ENCODE data around the gene HOXC4.

The HOXC4 gene

DNA sequence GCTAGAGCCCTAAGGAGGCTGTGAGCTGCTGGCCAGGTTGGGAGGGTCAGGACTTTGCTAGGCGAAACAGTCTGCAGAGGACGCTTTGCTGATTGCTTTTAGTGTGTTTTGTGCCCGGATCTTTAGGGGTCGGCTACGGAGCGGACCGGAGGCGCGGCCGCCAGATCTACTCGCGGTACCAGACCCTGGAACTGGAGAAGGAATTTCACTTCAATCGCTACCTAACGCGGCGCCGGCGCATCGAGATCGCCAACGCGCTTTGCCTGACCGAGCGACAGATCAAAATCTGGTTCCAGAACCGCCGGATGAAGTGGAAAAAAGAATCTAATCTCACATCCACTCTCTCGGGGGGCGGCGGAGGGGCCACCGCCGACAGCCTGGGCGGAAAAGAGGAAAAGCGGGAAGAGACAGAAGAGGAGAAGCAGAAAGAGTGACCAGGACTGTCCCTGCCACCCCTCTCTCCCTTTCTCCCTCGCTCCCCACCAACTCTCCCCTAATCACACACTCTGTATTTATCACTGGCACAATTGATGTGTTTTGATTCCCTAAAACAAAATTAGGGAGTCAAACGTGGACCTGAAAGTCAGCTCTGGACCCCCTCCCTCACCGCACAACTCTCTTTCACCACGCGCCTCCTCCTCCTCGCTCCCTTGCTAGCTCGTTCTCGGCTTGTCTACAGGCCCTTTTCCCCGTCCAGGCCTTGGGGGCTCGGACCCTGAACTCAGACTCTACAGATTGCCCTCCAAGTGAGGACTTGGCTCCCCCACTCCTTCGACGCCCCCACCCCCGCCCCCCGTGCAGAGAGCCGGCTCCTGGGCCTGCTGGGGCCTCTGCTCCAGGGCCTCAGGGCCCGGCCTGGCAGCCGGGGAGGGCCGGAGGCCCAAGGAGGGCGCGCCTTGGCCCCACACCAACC lies 23.9 kb upstream of the HOXC4 start:
- DNase-seq (ENCODE audit: low spot score) = no peak

DNA sequence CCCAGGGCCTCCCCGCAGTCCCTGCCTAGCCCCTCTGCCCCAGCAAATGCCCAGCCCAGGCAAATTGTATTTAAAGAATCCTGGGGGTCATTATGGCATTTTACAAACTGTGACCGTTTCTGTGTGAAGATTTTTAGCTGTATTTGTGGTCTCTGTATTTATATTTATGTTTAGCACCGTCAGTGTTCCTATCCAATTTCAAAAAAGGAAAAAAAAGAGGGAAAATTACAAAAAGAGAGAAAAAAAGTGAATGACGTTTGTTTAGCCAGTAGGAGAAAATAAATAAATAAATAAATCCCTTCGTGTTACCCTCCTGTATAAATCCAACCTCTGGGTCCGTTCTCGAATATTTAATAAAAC lies 23.2 kb upstream of the HOXC4 start:
- DNase-seq (ENCODE audit: low spot score) = no peak

DNA sequence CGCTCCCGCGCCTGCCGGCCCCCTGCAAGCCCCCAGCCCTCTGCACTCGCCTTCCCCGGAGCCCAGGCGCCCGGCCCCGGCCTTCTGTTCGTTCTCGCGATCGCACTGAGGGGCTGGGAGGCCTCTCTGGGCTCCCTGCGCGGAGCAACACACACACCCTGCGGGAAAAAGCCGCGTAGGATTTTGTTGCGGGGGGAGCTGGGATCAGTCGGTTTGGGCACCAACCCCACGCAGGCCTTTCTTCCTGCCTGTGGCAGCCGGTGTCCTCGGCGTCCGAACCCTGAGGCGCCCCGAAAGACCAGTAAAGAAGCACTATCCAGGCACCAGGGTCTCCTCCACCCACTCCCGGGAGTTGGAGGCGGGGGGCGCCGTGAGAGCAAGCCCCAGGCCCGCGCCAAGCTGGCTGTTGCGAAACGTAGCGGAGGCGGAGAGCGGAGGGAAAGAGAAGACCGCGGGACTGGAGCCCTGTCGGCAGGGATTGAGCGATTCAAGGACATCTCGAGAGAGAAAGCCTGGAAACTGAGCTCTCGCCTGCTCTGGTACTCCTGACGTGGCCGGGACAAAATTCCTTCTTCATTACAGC lies 22.7 kb upstream of the HOXC4 start:
- no peak for DNase-seq (ENCODE audit: low spot score)

DNA sequence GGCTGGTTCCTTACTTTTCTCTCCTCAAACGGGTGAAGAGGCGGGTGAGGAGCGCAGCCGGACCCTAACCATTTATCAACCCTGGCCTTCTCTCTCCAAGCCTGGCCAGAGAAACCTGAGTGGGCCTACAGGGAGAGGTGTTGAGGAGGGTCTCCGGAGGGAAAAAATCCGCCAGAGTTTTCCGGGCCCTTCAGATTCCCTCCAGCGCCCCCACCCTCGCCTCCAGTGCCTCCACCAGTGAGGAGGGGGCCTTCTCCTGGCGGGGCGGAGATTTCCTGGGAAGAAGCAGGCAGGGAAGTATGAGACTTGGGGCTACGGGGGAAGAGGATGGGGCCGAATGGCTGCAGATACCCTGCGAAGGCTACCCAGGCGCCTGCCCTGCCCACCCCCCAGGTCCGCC lies 22.2 kb upstream of the HOXC4 start:
- DNase-seq (ENCODE audit: low spot score) = no peak

DNA sequence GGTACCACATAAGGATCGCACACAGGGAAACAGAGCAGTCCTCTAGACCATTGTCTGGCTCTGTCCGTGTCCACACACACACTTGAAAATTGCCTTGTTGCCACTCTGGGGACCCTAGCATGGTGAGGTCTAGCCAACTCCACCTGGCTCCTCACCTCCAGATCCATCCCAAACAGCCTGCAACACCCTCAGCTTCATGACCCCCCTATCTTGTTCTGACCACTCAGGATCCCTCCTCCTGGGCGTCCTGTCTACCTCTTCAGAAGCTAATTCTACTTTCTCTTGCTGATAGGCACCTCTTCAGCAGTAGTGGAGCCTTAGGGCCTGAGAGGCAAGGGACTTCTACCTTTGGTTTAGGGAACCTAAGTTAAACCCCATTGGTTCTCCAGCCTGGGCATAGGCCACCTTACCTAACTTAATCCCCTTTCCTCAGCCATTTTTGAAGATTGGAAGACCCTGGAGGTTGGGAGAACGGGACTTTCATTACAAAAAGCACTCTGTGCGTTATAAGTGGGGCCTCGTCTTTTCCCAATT lies 21.5 kb upstream of the HOXC4 start:
- DNase-seq (ENCODE audit: low spot score) = no peak

DNA sequence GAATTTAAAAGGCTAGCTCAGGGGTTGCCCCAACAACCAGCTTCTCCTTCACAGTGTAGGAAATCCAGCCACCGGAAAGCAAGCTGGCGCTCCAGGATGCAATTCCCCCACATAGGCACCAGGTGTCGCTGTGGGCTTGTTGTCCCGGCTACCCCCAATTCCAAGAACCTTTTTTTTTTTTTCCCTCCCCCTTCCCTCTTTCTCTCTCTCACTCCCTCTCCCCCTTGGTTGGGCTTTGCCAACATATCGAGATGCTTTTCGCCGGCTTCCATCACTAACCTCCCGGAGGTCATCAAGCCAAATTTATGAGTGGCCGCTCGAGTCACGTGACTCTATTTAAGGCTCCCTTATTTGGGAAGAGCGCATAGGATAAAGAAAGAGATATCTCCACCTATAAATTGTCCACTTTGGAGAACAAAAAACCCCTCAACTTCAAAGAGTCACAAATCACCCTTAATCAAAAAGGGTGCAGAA lies 21.0 kb upstream of the HOXC4 start, which contains the start of gene HOXC5:
TSS of gene HOXC5 (plus strand) at position 424 of the 474 bp plus-strand sequence. CDS start 73 bp downstream, outside the sequence.
- DNase-seq (ENCODE audit: low spot score) = peak; percentile 51

DNA sequence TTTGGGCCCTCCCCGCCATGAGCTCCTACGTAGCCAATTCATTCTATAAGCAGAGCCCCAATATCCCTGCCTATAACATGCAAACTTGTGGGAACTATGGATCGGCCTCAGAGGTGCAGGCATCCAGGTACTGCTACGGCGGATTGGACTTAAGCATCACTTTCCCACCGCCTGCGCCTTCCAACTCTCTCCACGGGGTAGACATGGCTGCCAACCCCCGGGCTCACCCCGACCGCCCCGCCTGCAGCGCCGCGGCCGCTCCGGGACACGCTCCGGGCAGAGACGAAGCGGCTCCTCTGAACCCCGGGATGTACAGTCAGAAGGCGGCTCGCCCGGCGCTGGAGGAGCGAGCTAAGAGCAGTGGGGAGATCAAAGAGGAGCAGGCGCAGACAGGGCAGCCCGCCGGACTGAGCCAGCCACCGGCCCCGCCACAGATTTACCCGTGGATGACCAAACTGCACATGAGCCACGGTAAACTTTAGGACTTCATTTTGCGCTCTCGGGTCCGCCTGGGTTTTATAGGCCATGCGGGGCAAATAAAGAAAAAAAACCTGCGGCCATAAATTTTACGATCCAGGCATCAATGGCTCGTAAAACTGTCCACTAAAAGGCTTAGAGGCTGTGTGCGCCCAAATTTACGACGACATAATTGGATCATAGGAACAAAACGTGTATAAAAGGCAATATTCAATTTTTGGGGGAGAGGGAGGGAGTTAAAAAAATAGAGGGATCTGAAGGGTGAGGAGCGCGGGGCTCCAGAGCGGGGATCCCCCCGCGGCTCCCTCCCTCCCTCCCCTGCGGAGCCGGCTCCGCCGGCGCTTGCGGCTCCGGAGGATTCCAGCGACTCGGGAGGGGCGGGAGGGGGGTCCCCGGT lies 20.3 kb upstream of the HOXC4 start:
- no peak for DNase-seq (ENCODE audit: low spot score)

DNA sequence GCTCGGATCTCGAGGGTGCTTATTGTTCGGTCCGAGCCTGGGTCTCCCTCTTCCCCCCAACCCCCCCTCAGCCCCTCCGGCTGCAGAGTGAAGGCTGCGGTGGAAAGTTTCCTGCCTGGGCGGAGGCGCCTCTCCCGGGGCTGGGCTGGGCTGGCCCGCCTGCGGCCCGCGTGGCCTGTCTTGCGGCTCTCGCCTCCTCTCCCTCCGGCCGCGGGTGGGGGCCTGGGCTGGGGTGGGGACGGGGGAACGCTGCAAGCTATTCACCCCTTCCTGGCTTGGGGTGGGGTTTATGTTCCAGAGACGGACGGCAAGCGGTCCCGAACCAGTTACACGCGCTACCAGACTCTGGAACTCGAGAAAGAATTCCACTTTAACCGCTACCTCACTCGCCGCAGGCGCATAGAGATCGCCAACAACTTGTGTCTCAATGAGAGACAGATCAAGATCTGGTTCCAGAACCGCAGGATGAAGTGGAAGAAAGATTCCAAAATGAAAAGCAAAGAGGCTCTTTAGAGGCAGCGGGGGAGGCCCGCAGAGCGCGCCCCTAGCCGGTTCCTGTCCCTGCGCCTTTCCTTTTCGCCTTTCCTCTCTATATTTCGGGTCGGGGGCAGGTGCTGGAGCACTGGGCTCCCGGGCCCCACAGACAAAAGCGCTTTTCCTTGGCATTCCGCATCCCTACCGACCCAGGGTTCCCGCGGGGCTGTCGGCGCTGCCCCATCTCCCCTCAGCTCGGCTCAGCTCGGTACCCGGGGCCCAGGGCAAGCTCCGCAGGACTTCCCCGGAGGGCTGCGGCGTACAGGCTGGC lies 19.5 kb upstream of the HOXC4 start:
- DNase-seq (ENCODE audit: low spot score) = no peak

DNA sequence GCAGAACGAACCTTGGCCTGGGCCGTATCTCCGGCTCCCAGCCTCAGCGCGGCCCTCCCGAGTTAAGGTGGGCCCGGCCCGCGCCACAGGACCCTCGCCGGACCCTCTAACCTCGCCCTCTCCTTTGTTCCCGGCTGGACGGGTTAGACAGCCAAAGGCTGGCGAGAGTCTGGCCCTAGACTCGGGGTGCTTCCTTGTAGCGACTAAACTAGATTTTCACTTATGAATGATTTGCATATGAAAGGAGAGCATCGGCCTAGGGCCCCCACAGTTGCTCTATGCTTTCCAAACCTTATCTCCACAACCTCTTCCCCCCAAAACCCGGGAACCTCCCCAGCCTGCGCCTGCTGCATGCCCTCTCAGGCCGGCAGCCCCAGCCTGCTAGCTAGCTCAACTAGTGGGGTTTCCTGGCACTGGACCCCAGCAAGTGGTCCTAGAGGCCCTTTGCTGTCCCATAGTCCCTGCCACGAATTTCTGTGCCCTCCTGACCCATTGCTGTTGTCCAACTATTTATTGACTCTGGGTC lies 18.8 kb upstream of the HOXC4 start:
- no peak for DNase-seq (ENCODE audit: low spot score)

DNA sequence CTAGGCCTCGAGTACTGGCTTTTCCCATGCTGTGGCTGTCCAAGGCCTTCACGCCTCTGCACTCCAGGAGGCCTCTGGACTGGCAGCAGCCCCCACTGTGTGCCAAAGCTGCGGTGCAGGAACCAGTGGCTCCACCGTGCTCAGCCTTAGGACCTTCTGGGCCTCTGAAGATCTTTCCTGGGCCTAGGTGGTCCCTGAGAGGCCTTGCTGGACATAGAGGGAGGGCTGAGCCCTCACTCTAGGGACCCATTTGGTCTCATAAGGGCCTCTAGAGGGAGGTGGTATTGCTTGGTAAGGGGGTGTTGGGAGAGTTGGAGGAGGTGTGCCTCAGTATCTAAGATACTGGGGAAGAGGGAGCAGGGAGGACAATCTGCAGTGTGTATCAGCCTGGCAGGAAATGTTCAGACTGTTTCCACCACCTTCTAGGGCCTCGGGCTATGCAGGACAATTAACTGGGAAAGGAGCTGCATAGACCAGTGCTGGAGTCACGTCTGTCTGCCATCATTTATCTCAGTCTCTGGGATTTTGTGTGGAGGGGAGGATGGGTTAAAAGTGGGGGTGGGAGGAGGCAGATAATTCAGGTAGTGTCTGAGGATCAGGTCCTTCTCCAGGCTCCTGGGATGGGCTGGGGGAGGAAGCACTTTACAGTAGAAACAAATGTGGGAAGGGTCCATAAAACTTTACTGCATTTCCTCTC lies 17.9 kb upstream of the HOXC4 start:
- no peak for DNase-seq (ENCODE audit: low spot score)

DNA sequence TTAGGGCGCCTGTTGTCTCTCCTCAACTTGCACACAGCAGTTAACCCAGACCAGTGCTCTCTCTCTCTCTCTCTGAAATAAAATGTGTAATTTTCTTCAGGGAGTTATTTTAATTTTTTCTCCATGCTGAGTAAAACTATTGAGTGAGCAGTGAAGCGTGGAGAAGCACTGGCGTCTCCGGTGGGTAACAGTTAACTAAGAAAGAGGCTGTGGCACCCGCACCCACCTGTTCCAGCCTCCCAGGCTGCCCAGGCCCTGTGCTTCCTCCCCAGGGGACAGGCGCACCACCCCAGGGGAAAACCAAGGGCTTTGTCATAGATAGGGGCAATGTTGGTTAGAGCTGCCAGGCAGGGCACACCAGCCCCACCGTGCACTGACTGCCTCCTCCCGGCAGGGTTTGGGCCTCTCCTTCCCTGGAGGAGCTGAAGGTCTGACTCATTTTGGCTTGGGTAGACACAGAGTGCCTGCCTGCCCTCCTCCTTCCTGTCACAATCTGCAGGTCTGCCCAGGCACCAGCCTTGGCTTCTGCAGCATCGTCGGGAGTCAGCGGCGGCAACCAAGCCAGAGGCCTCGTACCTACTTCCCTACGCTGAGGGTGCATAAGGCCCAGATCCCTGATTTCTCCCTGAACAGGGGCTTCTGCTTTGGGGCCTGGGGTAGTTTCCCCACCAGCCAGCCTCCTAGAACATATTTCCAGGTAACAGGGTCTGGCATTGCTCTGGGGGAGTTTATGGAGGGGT lies 16.8 kb upstream of the HOXC4 start:
- DNase-seq (ENCODE audit: low spot score) = no peak

DNA sequence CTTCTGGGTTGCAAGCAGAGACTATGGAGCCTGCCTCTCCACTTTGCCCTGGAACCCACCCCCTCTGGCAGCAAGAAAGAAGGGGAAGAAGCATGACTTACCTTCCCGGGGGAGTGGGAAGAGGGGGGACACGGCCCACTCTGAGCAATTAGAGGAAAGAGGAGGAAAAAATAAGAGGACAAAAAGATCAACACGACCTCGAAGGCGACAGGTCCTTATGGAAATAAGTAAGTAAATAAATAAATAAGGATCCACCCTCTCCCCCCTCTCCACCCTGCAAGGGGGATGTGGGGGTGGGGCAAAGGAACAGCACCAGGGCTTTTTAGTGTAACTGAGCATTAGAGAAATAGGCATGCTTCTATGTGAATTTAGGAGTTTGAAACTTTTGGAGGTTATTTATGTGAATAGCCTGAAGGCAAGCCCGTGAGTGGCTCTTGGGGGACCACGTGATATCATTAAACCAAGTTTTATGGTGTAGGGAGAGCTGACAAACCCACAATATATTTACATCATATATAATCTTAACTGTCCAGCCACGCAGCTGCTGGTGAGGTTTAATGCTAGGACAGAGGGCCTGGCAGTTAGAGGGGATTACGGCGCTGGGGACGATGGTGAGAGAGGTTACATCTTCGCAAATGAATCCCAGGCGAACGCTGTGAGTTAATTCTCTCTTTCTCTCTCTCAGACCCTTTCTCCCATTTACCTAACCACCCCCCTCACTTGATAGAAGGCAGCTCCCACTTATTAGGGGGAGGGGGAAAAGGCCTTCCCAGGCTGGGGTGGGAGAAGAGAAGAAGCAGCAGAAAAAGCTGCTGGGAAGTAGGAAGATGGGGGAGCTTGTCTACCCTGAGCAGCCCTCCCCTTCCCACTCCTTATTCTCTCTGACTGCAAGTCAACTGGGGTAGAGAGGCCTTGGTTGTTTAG lies 16.0 kb upstream of the HOXC4 start:
- no peak for DNase-seq (ENCODE audit: low spot score)

DNA sequence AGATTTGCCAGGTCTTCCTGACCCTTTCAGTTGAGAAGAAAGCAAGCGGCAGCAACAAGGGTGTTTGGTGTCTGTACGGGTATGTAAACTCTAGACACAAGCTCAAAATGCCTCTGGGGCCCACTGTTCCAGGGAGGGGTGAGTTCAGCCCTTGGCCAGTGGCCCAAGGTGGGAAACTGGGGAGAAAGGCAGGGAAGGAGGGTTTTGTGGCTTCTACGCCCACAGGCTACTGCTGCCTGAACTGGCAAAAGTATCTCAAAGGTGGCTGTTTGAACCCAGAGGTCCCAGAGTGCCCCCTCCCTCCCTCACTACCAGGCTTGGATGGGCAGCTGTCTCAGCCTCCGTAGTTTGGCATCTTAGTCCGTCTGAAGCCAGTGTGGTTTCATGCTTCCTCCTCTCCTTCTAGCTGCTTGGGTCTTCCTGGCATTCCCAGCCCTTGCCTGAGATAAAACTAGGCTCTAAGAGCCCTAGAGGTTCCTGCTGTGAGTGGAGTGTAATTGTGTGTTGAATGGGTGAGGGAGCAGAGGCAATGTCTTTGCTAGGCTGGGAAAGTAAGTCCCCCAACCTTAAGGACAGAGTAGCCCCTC lies 15.3 kb upstream of the HOXC4 start:
- no peak for DNase-seq (ENCODE audit: low spot score)

DNA sequence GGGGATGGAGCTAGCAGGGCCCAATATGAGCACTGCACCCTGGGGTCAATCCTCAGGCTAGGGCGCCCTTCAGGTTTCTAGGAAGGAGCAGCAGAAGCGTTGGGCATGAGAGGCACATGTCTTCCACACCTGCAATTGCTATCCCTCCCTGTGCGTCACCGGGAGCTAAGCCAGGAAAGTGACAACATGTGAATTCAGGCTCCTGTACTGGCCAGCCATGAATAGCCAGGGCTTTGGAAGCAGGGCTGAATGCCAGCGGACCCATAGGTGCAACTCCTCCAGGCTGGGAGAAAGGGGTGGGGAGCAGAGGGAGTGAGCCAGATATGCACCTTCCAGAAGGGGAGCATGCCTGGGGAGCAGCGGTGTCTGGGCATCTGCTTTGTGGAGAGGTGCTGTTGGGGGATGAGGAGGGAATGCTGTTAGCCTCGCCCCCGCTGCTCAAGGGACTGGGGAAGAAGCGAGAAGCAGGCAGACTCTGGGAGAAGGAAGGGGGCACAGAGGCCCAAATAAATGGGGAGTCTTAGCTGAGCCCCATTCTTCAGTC lies 14.7 kb upstream of the HOXC4 start:
- no peak for DNase-seq (ENCODE audit: low spot score)

DNA sequence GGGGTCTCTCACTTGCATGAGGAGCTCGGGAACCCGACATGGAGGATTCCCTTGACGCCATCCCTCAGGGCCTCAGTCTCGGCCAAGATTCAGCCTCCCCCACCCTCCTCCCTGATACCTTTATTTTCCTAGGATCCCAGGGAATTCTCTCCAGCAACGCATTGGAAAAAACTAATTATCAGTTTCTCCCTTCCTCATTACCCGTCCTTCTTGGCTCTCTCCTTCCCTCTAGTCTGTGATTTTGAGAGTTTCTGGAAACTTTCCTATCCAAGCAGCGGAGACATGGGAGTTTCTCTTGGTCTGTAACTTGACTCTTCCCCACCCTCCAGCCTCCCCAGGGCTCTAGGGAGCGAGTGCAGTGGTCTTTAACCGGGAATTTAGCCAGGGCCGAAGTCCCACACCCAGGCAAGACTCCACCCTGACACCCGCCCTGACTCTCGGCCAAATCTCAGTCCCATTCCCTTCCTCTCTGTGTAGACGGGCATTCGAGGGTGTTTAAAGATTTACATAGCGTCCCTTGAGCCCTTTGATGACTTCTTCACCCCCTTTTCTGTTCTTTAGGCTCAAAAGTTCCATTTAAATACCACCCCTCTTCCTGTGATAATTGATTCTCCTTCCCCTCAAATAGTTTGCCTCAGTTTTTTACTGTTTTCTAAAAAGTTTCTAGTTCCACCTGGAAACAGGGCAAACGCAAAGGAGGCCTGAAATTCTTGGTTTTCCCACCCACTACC lies 14.1 kb upstream of the HOXC4 start:
- DNase-seq (ENCODE audit: low spot score) = no peak

DNA sequence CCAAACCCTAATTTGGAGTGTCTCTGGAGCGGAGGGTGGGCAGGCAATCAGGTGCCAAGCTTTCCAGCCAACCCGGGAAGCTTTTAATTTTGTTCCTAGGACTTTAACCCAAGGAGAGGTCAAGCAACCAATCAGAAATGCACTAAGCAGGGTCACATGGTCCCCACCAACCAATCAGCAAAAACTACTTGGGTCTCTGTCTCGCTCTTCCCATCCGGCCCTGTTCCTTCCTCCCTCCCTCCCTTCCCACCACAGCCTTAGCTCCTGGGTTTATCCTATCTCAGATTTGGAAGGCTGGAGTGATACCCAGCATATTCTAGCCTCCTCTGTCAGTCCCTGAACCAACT lies 13.5 kb upstream of the HOXC4 start:
- DNase-seq (ENCODE audit: low spot score) = no peak

DNA sequence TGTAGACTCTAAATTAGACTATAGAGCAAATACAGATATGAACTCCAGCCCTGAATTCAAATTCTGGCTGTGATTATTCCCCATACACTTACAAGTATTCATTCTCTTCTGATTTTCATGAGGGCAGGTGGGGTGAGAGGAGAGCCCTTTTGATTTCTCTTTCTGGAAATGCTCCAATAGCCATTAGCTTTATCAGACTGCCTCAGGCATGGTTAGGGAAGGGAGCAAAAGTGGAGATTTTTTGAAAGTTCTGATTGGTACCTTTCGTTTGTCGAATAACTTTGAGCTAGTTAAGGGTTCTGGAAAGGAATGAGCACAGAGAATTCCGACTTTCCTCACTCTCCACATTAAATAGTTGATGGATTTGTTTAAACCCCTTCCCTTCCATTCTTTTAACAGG lies 13.0 kb upstream of the HOXC4 start:
- no peak for DNase-seq (ENCODE audit: low spot score)

Data from hematopoietic multipotent progenitor cell treated with erythropoietin and hydrocortisone succinate and interleukin-3 and kit ligand, for 15 days (in vitro differentiated cells).